Suprapubic skin (tissue), 4 donors: ENCODE data around the gene SIRPB2. TPM values are rescaled to one million over a fixed set of nuclear protein-coding genes. Genes with fewer than 3 reads are reported as not detected.

Experiments used
- DNase-seq, 2 donors: peaks; one replicate each; pipeline ENCODE4 v3.0.0-alpha.2; 2019; ENCODE audit warnings: low spot score in 2 of 2
- H3K27ac ChIP-seq: fragments of 200-600 bp; sonication (generic); one replicate; pipeline ENCODE4 v1.5.1; 2019
- H3K27me3 ChIP-seq: fragments of 200-600 bp; sonication (generic); one replicate; pipeline ENCODE4 v1.5.1; 2019
- H3K36me3 ChIP-seq: fragments of 200-600 bp; sonication (generic); one replicate; pipeline ENCODE4 v1.5.1; 2019
- H3K4me1 ChIP-seq: fragments of 200-600 bp; sonication (generic); one replicate; pipeline ENCODE4 v1.5.1; 2019
- H3K4me3 ChIP-seq: fragments of 200-600 bp; sonication (generic); one replicate; pipeline ENCODE4 v1.5.1; 2019; ENCODE audit warnings: mild to moderate bottlenecking
- H3K9me3 ChIP-seq: fragments of 200-600 bp; sonication (generic); one replicate; pipeline ENCODE4 v1.5.1; 2019
- CTCF ChIP-seq, 2 donors: fragments of 200-600 bp in 1 of 2; fragments of 450-650 bp in 1 of 2; sonication (generic) in 1 of 2; IDR thresholded peaks; one replicate each; pipeline ENCODE4 v1.5.1; 2016 to 2019; ENCODE audit warnings: antibody characterized with exemption in 2 of 2, mild to moderate bottlenecking in 1 of 2, moderate library complexity in 1 of 2
- EP300 ChIP-seq: sonication (generic); formaldehyde crosslinking; IDR thresholded peaks from one replicate; pipeline ENCODE4 v1.6.1; 2017; ENCODE audit warnings: antibody characterized with exemption
- POLR2A ChIP-seq, 2 donors: fragments of 450-650 bp; IDR thresholded peaks; one replicate each; pipeline ENCODE4 v1.6.1; 2017; ENCODE audit warnings: antibody characterized with exemption in 2 of 2, mild to moderate bottlenecking in 2 of 2, moderate library complexity in 2 of 2
- POLR2AphosphoS5 ChIP-seq, 3 donors: sonication (generic); formaldehyde crosslinking; IDR thresholded peaks; one replicate each; pipeline ENCODE4 v1.6.1; 2017; ENCODE audit warnings: antibody characterized with exemption in 3 of 3
- WGBS: methylation state at CpG from one replicate; pipeline ENCODE4 v1.1.5; 2018; 5-methylcytosine and 5-hydroxymethylcytosine counted together
- total RNA-seq, 4 donors: library from RNA; depleted of rRNA; stranded (reverse); fragments of >200 nt; gene quantifications; one replicate each; pipeline ENCODE4 v1.1.0, GENCODE V29; 2016

Gene SIRPB2
- total RNA-seq: 1 to 10 TPM in 3 of 4 donors, under 1 TPM in 1; 0.87 to 3.9 (median 1.3) TPM

DNA sequence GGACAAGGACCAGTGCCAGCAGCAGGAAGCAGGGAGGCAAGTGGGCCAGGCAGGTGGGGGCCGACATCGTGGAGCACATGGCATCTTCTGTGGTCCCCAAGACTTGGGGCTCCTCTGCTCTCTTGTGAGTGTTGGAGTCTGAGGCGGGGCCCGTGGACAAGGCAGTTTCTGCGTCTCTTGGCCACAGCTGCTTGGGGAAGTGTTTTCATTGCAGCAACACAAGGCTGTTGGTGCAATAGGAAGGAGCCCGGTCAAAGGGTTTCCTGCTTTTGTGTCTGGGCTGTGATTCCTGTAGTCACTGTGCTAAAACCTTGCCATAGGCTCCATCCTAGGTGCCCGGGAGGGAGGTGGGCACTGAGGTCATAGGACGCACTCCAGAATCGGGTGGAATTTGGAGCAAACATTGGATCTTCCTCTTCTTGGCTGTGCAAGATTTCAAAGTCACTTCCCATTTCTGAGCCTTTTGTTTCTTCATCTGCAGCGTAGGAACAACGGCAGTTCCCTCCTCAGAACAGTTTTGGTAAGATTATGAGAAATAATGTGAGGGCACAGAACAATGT, at the start of gene SIRPB2:
Gene SIRPB2, minus strand, starts transcription at position 140 of the 560 bp plus-strand sequence. Its CDS starts 61 bp downstream, at position 79.
- Histone ChIP-seq H3K27me3 (no peaks in the 10 kb centered on the region), H3K27ac (peak within 1 kb of the TSS; percentile 73), H3K4me3 (peak within 1 kb of the TSS; percentile 29), H3K4me1 (peaks cover 10% of the 10 kb centered on the region), H3K9me3 (no peaks in the 10 kb centered on the region), H3K36me3 (no peaks in the 10 kb centered on the region)
- no peak for DNase-seq
- 79% methylated on average over 11 of the region's 11 CpGs for WGBS
- TF ChIP-seq POLR2AphosphoS5 (IDR thresholded peaks at IDR 0.05) (peak in 1 of 3 donors; percentile 11), POLR2A (IDR thresholded peaks at IDR 0.05) (no peak)

DNA sequence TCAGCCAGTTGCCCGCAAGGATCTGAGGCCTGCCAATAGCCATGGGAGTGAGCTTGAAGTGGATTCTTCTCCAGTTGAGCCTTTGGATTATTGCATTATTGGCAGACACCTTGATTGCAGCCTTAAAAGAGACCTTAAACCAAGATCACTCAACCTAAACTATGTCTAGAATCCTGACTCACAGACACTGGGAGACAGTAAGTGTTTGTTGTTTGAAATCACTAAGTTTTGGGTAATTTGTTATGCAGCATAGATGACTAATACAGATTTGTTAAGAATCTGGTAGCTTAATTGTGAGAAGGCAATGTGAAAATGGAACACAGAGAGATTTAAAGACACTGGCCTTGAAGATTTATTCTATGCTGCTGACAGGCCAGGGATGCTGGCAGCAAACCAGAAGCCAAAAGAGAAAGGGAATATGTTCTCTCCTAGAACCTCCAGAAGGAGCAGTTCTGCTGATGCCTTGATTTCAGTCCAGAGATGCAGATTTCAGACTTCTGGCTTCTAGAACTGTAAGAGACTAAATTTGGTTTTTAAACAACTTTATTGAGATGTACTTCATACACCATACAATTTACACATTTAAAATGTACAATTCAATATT, 48.7 kb upstream of the SIRPB2 start:
- H3K36me3 ChIP-seq: no peaks in the 10 kb centered on the region
- H3K27me3 ChIP-seq: no peaks in the 10 kb centered on the region
- no peak overlapping the region for H3K4me3 ChIP-seq
- DNase-seq: no peak
- H3K4me1 ChIP-seq: no peaks in the 10 kb centered on the region
- no peak for TF ChIP-seq POLR2AphosphoS5 (IDR thresholded peaks at IDR 0.05)
- WGBS: 100% methylated on average over 1 of the region's 1 CpG
- no peak overlapping the region for H3K27ac ChIP-seq
- no peaks in the 10 kb centered on the region for H3K9me3 ChIP-seq

DNA sequence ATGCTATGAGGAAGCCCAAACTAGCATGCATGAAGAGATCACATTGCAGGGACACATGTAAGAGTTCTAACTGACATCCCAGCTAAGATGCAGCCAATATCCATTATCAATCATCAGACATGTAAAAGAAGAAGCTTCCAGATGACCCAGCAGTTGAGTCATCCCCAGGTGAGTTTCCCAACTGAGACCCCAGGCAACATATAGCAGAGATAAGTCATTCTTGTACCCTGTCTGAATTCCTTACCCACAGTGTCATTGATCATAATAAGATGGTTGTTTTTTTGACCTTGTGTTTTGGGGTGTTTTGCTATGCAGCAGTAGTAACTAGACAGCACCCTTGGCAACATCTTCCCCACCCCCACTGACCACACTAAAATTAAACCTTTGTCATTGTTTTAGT, 47.4 kb upstream of the SIRPB2 start:
- no peaks in the 10 kb centered on the region for H3K9me3 ChIP-seq
- TF ChIP-seq POLR2AphosphoS5 (IDR thresholded peaks at IDR 0.05) (no peak), EP300 (no peak), POLR2A (IDR thresholded peaks at IDR 0.05) (no peak), CTCF (IDR thresholded peaks at IDR 0.05) (no peak)
- no peak overlapping the region for H3K4me3 ChIP-seq
- H3K27ac ChIP-seq: no peak overlapping the region
- H3K4me1 ChIP-seq: no peaks in the 10 kb centered on the region
- DNase-seq: no peak
- H3K36me3 ChIP-seq: no peaks in the 10 kb centered on the region
- H3K27me3 ChIP-seq: peaks cover 2% of the 10 kb centered on the region

DNA sequence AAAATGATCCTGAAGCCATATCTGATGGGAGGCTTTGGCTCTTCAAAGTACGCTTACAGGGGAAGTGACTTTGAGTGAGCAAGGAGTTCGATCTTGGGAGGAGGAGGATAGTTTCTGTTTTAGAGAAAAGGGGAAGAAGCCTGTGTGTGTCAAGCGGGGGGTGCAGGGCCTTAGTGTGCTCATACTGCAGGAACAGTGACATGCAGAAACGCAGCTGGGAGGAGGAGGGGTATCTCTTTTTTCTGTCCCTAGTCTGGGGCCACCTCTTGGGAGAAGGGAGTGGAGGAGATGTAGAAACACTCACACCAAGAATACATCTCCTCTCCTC, 46.5 kb upstream of the SIRPB2 start:
- no peak for DNase-seq
- H3K9me3 ChIP-seq: no peaks in the 10 kb centered on the region
- peak overlapping the region; percentile 70 for H3K27ac ChIP-seq
- no peaks in the 10 kb centered on the region for H3K4me1 ChIP-seq
- no peak overlapping the region for H3K4me3 ChIP-seq
- TF ChIP-seq CTCF (IDR thresholded peaks at IDR 0.05) (no peak), EP300 (no peak), POLR2A (IDR thresholded peaks at IDR 0.05) (no peak), POLR2AphosphoS5 (IDR thresholded peaks at IDR 0.05) (no peak)
- 58% methylated on average over 4 of the region's 4 CpGs for WGBS
- H3K27me3 ChIP-seq: peaks cover 2% of the 10 kb centered on the region
- no peaks in the 10 kb centered on the region for H3K36me3 ChIP-seq

GRCh38 chr20:1536893-1537730, 45.9 kb upstream of the SIRPB2 start:
- H3K27ac ChIP-seq: peak overlapping the region; percentile 70
- 76% methylated on average over 11 of the region's 11 CpGs for WGBS
- H3K9me3 ChIP-seq: no peaks in the 10 kb centered on the region

More at GRCh38 chr20:1536893-1537730, 45.9 kb upstream of the SIRPB2 start:
- Histone ChIP-seq H3K4me1 (no peaks in the 10 kb centered on the region), H3K27me3 (peaks cover 2% of the 10 kb centered on the region), H3K36me3 (no peaks in the 10 kb centered on the region), H3K4me3 (no peak overlapping the region)
- no peak for TF ChIP-seq POLR2AphosphoS5 (IDR thresholded peaks at IDR 0.05)
- TF ChIP-seq EP300: no peak
- TF ChIP-seq CTCF (IDR thresholded peaks at IDR 0.05): no peak
- TF ChIP-seq POLR2A (IDR thresholded peaks at IDR 0.05): no peak
- DNase-seq: no peak
